ENCODE measurements around the gene CCDC24.

CCDC24 gene

DNA sequence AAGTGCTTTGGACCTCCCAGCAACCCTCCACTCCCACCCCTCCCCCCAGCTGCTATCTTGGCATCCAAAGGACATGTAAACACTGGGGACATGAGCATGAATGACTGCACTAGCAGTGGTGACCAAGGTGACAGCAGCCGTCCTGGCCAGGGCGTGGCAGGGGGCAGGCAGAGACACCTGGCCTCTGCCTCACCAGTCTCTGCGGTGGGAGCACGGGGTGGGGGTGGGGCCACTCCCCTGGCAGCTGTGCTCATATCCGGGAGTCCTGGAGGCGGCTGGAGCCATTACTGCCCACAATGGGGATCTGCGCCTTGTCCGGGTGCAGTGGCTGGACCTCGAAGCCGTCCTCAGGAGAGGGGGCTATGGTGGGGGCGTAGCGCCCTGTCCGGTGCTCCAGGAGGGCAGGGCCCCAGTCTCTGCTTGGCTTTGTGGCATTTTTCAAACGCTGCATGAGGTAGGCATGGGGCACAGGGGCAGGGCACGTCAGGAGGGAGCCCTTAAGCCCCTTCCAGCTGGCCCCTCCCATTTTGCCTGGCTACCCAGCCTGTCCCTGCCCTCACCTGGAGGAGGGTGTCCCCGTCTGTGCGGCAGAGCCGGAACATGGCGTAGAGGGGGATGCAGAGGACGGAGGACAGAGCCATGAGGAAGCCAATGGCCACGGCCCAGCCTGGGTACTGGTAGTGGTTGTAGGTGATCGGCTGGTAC, 6.0 kb downstream of the CCDC24 start:
- no peak for DNase-seq (ENCODE audit: low spot score)

DNA sequence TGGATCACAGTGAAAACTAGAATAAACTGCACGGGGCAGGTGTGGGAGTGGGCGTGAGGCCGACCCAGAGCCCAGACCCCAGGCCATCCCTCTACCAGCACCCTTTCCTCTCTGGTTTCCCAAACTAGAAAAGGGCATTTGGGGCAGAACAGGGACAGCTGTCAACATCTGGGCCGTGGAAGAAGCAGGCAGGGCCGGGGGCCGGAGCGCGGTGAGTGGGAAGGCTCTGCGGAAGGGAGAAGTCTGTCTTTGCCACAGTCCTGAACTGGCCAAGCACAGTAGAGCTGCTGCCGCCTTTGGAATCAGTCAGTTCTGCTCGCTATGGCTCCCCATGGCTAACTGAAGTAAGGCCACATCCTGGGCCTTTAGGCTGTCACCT, 6.6 kb downstream of the CCDC24 start:
- no peak for DNase-seq (ENCODE audit: low spot score)

DNA sequence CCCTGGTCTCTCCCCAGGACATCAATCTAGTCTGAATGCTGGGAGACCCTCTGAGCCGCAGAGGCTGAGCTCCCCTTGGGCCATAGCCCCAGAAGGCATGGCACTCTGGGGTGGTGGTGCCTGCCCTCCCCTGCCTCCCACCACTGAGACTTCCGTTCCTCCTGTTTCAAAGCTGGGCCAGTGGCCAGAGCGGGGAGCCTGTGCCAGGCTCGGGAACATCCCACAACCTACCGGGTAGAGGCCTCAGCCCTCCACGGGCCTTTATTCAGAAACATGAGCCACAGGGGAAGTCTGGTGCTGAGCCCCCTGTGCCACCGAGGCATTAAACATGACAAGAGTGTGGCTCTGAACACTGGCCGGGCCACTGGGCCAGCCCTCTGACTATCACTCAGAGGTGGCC, 8.1 kb downstream of the CCDC24 start:
- DNase-seq (ENCODE audit: low spot score), result no peak

DNA sequence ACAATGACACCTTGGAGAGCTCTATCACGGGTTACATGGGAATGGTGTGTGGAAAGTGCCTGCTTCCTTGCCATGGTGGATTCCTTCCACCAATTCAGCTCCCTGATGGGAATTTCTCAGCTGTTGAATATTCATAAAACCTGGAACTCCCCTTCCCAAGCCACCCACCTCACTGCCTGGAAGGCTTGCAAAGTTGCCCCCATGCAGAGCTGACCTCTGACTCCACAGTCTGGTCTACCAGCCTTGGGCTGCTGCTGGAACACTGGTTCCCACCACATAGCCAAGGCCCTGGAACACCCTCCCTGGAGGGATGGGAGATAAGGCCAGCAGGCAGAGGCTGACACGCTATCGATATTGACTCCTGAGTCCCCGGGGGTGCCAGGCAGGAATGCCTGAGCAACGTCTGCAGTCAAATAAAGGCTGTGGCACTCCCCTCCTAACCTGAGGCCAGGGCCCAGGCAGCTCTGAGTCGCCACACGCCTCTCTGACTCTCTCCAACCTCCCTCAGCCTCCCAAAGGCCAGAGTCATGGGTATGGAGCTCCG, 8.8 kb downstream of the CCDC24 start:
- no peak for DNase-seq (ENCODE audit: low spot score)

DNA sequence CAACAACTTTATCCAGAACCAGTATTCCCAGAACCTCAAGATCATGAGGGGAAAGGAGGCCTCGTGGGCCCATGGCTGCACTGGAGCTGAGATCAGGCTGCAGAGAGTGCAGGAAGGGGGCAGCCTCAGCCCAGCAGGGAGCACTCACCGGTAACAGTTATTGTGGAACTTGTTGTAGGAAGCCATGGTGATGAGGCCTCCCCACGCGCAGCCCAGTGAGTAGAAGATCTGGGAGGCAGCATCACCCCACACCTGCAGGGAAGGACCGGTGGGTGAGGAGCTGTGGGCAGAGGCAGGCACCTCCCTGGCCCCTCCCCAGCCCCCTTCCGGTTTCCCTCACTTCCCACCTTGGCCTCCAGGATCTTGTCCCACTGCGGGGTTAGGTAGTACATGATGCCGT, 10.8 kb downstream of the CCDC24 start:
- no peak for DNase-seq (ENCODE audit: low spot score)

DNA sequence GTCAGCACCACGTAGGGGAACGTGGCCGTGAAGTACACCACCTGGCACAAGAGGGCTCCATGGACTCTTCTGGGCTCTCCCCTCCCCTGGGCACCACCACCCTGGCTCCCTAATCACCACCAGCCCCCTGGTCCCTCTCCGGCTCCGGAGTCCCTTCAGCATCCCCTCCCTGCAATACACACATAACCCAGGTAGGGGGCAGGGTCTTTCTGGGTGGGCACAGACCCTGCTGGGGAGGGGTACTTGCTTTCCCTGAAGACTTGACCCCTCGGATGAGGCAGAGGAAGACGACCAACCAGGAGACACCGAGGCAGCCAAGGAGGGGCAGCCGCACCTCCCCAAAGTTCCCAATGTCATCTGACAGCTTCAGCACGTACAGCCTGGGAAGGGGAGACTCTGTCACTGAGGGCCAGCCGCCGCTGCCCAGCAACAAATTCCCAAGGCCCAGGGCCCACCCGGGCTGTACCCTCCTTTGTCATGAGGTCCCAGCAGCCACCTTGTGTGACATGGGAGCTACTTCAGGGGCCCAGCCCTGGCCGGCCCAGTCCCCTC, 11.3 kb downstream of the CCDC24 start:
- no peak for DNase-seq (ENCODE audit: low spot score)

DNA sequence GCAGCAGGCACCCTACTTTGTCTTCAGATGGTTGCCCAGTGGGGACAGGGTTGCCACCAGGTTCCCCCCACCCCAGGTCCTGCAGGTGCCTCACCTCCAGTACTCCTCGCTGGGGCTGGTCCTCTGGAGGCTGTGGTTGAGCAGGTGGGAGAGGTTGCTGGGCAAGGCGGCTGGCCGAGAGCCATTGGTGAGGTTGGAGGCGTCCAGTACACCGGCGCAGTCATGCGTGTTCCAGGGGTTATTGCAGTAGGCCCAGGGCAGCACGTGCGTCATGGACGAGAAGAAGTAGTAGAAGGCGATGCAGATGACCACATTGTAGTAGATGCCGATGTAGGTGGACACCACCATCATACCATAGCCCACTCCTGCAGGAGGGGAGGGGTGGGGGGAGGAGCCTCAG, 16.9 kb downstream of the CCDC24 start:
- DNase-seq (ENCODE audit: low spot score), result no peak

DNA sequence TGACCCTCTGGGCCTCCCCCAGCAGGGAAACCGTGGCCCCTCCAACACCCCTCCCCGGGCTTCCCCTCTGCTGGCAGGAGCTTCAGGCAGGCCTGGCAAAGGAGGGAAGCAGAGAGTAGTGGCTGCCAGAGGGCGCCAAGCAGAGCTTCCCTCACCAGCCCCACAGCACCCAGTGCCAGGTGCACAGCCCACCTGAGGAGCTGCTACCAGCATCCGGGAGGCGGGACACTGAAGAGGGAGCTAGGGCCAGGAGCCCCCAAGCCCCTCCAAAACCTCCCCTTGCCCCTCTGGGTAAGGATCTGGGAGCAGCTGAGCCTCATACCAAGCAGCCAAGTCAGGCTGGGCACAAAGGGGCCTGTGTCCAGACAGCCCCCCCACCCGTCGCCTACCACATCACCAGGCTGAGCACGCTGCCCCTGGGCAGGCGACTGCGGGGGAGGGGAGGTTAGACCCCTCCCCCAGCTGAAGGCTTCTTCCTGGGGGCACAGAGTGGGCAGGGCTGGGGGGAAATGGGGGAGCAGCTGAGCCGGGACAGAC, 19.6 kb downstream of the CCDC24 start:
- DNase-seq (ENCODE audit: low spot score), result no peak

DNA sequence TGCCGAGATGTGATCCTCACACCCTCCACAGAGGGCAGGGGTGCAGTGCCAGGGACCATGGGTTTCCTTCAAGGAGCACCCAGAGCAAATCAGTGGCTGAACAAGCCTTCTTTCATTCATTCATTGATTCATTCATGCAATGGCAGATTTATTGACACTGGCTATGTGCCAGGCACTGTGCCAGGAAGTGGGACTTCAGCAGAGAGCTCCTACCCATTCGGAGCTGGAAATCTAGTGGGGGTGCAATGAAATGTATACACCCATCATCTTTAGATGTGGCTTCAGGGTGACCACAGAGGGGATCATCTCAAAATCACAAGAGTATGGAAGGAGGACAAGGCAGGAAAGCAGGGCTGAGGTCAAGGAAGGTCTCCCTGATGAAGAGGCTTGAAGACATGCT, 21.0 kb downstream of the CCDC24 start:
- DNase-seq (ENCODE audit: low spot score), result no peak

DNA sequence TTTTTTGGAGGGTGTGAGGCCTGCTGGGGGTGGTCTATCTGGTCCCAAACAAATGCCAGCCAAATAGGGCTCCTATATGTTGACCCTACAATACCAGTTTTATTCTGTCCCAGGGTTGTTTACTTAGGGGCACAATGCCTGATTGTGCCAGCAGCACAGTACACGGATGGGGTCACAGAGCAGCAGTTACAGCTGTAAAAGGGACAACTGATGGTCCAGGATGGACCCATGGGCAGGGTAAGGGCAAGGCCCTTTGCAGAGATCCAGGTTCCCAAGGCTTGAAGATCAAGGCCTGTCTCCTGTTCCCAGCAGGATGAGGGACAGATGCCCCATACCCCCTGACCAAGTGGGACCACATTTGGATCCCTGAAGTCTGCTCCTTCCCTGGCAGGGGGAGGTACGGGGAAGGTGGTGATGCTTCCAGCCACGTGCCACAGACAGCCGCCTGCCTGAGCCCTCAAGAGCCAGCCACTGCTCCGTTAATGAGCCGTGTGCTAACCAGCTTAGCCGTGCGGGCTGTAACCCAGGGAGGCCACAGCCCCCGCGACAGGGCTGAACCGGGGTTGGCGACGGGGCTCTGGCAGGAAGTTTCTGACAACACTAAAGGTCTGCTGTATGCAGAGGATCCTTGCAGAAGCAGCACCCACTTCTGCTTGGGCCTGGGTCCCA, 21.7 kb downstream of the CCDC24 start:
- DNase-seq (ENCODE audit: low spot score), result no peak

DNA sequence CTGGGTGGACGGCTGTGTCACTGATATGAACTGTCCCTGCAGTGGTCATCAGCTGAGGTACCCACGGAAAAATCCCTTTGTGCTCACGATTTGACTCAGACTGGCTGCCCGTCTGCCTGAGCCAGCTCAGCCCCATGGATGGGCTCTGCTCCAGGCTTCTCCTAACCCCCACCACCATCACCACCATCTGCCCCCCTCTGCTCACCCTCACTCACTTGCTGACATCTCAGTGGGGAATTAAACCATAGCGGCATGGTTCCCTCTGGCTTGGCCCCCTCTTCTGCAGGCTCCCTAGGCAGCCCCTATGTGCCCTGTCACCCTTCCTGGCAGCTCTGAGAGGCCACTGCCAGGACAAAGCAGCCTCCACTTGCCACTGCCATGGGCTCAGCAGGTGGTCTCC, 22.6 kb downstream of the CCDC24 start:
- no peak for DNase-seq (ENCODE audit: low spot score)

DNA sequence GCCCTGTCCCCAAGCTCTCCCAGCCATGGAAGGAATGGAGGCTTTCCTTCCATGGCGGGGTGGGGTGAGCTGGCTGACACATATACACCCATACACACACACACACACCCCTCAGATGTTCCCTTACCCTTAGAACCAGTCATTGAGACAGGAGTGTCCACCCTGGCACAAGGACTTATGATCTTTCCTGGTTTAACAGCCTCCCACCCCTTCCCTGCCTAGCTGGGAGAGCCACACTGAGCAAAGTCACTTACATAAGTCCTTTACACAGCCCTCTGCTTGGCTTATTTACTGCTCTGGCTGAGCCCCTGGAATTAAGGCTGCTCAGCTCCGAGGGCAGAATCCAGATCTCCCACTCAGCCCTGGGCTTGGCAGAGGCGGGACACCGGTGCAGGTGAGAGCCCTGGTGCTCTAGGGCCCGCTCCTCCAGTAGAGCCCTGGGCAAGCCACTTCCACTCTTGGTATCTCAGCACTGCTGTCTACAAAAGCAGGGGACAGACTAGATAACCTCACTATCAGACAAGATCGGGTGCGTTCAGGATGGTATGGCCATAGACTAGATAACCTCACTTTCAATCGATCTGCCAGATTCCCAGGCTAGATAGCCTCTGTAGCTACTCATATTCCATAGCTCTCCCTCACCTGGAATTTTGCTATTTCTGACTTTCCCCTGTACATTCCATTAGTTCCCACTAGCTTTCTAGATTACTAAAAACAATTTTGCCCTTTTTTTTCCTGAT, 23.1 kb downstream of the CCDC24 start:
- DNase-seq (ENCODE audit: low spot score), result no peak

DNA sequence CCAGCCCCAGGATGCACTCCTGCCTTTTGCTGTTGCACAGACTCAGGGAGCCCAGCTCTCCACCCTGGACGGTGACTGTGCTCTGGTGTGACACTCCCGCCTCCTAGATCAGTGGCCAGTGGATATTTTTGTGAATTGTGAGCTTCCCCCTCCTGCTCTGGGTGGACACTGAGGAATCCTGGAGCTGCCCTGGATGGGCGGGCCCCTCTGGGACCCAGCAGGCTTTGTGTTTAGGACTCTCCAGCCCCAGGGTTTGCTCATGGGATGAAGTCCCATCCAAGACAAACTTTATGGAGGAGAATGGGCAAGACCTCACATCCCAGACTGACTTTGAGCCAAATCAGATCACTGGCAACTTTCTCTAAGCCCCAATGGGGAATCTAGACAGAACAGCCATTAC, 23.8 kb downstream of the CCDC24 start:
- DNase-seq (ENCODE audit: low spot score), result no peak

DNA sequence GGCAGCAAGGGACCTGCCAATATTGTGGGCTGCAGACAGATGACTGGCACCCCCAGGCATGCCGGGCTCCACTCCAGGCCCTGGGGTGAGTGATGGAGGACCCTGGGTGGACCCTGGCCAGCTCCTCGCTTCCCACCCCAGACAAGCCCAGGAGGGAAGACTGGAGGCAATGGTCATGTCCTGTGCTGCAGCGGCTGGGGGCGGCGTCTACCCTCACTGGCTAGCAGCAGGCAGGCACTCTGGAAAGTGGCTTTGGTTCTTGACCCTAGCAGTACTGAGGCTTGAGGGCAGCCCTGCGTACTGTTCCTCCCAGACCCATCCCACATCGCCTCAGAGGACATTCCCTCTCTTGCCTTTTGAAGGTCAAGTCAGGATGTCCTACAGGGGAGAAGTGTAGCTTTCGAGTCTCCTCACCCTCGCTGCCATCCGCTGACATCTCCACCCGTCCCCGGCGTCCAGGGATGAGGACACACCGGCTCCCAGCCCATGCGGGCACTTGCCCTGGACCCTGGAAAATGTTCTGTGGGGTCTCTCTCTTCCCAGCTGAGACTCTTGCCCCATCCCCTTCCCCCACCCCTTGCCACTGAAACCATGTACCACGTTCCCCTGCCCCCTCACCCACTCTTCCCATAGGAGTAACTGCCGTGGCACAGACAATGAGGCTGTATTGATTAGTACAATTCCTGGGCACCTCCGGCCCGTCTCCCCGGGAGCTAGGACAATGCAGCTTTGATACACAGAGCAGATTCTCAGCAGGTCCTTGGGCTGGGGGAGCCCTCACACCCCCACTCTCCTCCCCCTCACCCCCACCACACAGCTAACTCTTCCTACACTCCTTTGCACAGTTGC, 24.9 kb downstream of the CCDC24 start:
- no peak for DNase-seq (ENCODE audit: low spot score)

DNA sequence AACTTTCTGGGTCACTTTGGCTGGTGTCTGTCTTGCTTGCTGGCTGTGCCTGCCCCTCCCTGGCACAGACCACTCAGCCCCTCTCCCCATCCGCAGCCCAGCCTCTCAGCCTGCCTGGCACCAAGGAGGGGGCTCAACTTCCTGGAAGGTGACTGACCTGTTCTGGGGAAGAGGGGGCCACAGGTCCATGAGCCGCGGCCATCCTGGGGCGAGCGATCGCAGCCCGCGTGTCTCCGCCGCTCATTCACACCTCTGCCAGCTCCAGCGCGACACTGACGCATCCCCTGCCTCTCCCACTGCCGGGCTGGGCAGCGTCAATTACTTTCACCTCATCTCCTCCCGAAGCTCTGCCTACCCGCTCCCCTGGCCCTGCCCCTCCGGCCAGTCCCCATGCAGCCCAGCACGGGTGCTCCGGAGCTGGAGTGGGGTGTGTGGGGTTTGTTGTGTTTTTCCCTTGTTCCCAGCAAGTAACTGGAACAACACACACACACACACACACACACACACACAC, 25.5 kb downstream of the CCDC24 start:
- DNase-seq (ENCODE audit: low spot score), result no peak

DNA sequence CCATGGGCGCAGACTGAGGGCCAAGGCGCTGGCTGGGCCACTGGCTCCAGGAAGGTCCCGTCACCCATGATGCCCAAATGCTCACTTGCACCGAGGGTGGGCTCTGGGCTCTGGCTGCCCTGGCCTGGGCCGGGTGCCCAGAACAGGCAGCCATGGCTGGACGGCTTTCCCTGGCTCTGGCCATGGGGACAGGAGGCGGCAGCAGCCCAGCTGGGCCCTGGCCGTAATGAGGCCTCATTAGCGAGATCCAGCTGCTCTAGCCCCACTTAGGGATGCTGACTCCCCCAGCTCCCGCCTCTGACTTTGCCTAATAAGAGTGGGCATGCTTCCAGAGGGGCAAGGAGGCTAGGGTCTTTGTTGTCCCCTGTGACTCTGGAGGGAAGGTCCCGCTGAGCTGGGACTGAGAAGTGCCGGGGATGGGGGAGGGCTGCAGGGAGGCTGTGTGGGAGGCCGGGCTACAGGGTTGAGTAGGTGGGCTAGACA, 28.1 kb downstream of the CCDC24 start:
- no peak for DNase-seq (ENCODE audit: low spot score)

DNA sequence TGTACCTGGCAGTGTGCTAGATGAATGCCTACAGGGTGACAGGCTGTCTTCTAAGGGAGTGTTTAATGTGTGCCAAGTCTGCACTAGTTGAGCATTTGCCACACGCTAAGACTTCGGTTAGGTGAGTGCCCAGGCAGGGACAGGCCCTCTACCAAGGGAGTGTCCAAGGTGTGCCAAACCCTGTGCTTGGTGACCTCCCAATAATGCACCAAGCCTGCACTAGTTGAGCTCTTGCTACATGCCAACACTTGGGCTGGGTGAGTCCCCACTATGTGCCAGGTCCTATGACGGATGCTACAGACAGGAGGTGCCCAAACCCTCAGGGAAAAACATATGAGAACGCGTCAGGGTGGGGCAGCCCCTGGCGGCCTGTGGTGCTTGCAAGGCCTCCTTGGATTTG, 29.1 kb downstream of the CCDC24 start:
- DNase-seq (ENCODE audit: low spot score), result no peak

DNA sequence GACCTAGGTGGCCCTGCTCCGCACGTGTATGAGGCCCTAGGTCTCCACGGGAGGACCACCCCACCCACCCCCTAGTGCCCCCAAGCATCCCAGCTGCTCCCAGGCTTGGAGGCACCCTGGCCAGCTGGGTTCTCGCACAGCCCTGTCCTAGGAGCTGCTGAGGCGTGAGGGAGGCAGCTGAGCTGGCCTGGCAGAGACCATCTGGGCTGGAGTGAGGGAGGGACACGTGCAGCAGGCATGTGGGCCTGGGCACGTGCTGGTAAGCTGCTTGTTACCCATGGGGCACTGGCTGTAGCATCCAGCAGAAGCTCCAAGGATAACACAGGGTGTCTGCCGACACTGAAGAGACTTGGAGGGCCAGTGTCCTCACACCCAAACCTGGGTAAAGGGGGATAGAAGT, 29.8 kb downstream of the CCDC24 start:
- DNase-seq (ENCODE audit: low spot score), result no peak

DNA sequence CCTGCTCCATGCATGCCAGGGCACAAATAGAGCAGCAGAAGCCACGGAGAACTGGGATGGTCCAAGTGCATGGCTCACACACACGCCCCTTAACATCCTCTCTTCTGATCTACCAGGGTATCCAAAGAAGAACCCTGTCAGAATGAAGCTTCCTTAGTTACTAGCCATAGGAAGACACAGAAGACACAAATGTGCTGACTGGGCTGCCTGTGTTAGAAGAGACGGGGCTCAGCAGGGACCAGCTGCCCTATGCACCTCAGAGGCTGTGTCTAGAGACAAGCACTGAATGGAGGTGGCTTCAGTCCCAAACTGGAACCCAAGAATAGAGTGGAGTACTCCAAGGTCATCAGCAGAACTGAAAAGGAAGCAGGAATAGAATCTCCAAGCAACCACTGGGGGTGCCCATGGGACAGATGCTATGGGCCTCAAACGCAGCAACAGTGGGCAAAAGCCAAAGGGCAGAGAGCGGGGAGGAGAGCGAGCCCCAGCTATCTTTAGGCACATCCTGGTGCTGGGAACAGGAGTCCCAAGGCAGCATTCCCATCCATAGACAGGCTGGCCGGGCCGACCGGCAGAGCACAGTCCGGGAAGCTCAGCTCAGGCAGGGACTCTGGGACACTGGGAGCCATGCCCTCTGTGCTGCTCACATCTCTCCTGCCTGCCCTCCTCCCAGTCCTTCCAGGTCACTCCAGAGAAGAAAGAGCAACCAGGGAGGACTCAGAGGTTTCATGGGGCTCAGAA, 30.4 kb downstream of the CCDC24 start:
- DNase-seq (ENCODE audit: low spot score), result no peak
